HepG2 (cell line): ENCODE measurements around the gene FAAP20. TPM values are rescaled to one million over a fixed set of nuclear protein-coding genes. Genes with fewer than 3 reads are reported as not detected.

ENCODE experiments used
- AGO1 ChIP-seq: fragments of 200-400 bp; formaldehyde crosslinking; IDR thresholded peaks from 2 replicates; pipeline ENCODE4 v1.6.1; 2017; ENCODE audit warnings: mild to moderate bottlenecking, low read depth, low read length, moderate library complexity; ENCODE audit not compliant: poor library complexity, severe bottlenecking
- ARNT ChIP-seq: fragments of 450-650 bp; IDR thresholded peaks from 2 replicates; pipeline ENCODE4 v1.6.1; 2017
- ARNT2 ChIP-seq: sonication (generic); formaldehyde crosslinking; IDR thresholded peaks from 2 replicates; pipeline ENCODE4 v1.8.0; 2022; ENCODE audit warnings: mild to moderate bottlenecking, low read depth, missing genetic modification reagents, moderate library complexity
- ATF7-NPFF ChIP-seq: sonication (generic); formaldehyde crosslinking; IDR thresholded peaks from 2 replicates; pipeline ENCODE4 v1.8.1; 2023; ENCODE audit warnings: mild to moderate bottlenecking, low read depth, missing genetic modification reagents, moderate library complexity
- ATM ChIP-seq: fragments of 450-650 bp; IDR thresholded peaks from 2 replicates; pipeline ENCODE4 v1.7.1; 2017; ENCODE audit warnings: mild to moderate bottlenecking, borderline replicate concordance
- BRD4 ChIP-seq: sonication (generic); formaldehyde crosslinking; IDR thresholded peaks from 2 replicates; pipeline ENCODE4 v1.4.0; 2020; ENCODE audit warnings: missing genetic modification reagents
- GATA4 ChIP-seq: sonication (generic); IDR thresholded peaks from 2 replicates; pipeline ENCODE4 v1.6.1; 2016; ENCODE audit warnings: antibody characterized with exemption, low read depth, borderline replicate concordance
- KMT2A ChIP-seq: sonication (generic); formaldehyde crosslinking; IDR thresholded peaks from 2 replicates; pipeline ENCODE4 v1.4.0; 2020; ENCODE audit warnings: missing genetic modification reagents
- MAFG ChIP-seq: sonication (generic); formaldehyde crosslinking; IDR thresholded peaks from 2 replicates; pipeline ENCODE4 v1.5.1; 2020; ENCODE audit warnings: mild to moderate bottlenecking, missing genetic modification reagents
- PHB2 ChIP-seq: fragments of 450-650 bp; IDR thresholded peaks from 2 replicates; pipeline ENCODE4 v1.6.1; 2018; ENCODE audit not compliant: partially characterized antibody
- PHF5A ChIP-seq: IDR thresholded peaks from one replicate; pipeline ENCODE4 v1.6.1; 2018; ENCODE audit warnings: low read depth, missing genetic modification reagents; ENCODE audit not compliant: unreplicated experiment
- POLR2A ChIP-seq, 2 experiments: IDR thresholded peaks; 2 replicates each; pipeline ENCODE4 v1.6.1; 2011; ENCODE audit warnings: low read depth in 2 of 2, low read length in 2 of 2, mild to moderate bottlenecking in 1 of 2, moderate library complexity in 1 of 2; ENCODE audit not compliant: insufficient read depth in 1 of 2
- POLR2G ChIP-seq: fragments of 200-400 bp; formaldehyde crosslinking; IDR thresholded peaks from 2 replicates; pipeline ENCODE4 v1.6.1; 2018; ENCODE audit warnings: mild to moderate bottlenecking, low read depth, low read length, moderate library complexity
- RORA ChIP-seq: sonication (generic); formaldehyde crosslinking; IDR thresholded peaks from 2 replicates; pipeline ENCODE4 v1.5.0; 2020; ENCODE audit warnings: mild to moderate bottlenecking, missing genetic modification reagents, moderate library complexity
- TCF7 ChIP-seq: sonication (generic); IDR thresholded peaks from 2 replicates; pipeline ENCODE4 v1.6.1; 2016; ENCODE audit warnings: antibody characterized with exemption, low read depth
- TERF1 ChIP-seq: sonication (generic); formaldehyde crosslinking; IDR thresholded peaks from 2 replicates; pipeline ENCODE4 v1.8.0; 2022; ENCODE audit warnings: mild to moderate bottlenecking, missing genetic modification reagents, moderate library complexity
- ZBTB8A ChIP-seq: sonication (generic); formaldehyde crosslinking; IDR thresholded peaks from 2 replicates; pipeline ENCODE4 v1.4.0; 2020; ENCODE audit warnings: mild to moderate bottlenecking, low read depth, missing genetic modification reagents, borderline replicate concordance
- ZGPAT ChIP-seq: IDR thresholded peaks from 2 replicates; pipeline ENCODE4 v1.6.1; 2016; ENCODE audit warnings: mild to moderate bottlenecking
- ZNF18 ChIP-seq: sonication (generic); formaldehyde crosslinking; IDR thresholded peaks from 2 replicates; pipeline ENCODE4 v1.8.0; 2022; ENCODE audit warnings: mild to moderate bottlenecking, missing genetic modification reagents; ENCODE audit not compliant: insufficient replicate concordance
- ZNF207 ChIP-seq: fragments of 450-650 bp; IDR thresholded peaks from 2 replicates; pipeline ENCODE4 v1.6.1; 2016; ENCODE audit warnings: antibody characterized with exemption, borderline replicate concordance
- ZNF30 ChIP-seq: sonication (generic); formaldehyde crosslinking; IDR thresholded peaks from 2 replicates; pipeline ENCODE4 v1.5.0; 2020; ENCODE audit warnings: mild to moderate bottlenecking, missing genetic modification reagents
- ZNF569 ChIP-seq: sonication (generic); formaldehyde crosslinking; IDR thresholded peaks from 2 replicates; pipeline ENCODE4 v1.5.0; 2020; ENCODE audit warnings: mild to moderate bottlenecking, missing genetic modification reagents, moderate library complexity, borderline replicate concordance
- ZNF570 ChIP-seq: sonication (generic); formaldehyde crosslinking; IDR thresholded peaks from 2 replicates; pipeline ENCODE4 v1.4.0; 2020; ENCODE audit warnings: mild to moderate bottlenecking, missing genetic modification reagents, borderline replicate concordance
- ZNF607 ChIP-seq: sonication (generic); formaldehyde crosslinking; IDR thresholded peaks from 2 replicates; pipeline ENCODE4 v1.5.1; 2020; ENCODE audit warnings: missing genetic modification reagents, mild to moderate bottlenecking, borderline replicate concordance
- ZNF619 ChIP-seq: sonication (generic); formaldehyde crosslinking; IDR thresholded peaks from 2 replicates; pipeline ENCODE4 v1.4.0; 2020; ENCODE audit warnings: mild to moderate bottlenecking, missing genetic modification reagents
- ZNF703 ChIP-seq: sonication (generic); formaldehyde crosslinking; IDR thresholded peaks from 2 replicates; pipeline ENCODE4 v1.5.1; 2020; ENCODE audit warnings: missing genetic modification reagents, mild to moderate bottlenecking, moderate library complexity, borderline replicate concordance
- ZNF740 ChIP-seq: sonication (generic); formaldehyde crosslinking; IDR thresholded peaks from 2 replicates; pipeline ENCODE4 v1.4.0; 2020; ENCODE audit warnings: missing genetic modification reagents
- polyA plus RNA-seq, 8 experiments: library from polyadenylated mRNA; depleted of rRNA in 3 of 8; stranded (reverse) in 7 of 8; unstranded in 1 of 8; fragments of >200 nt; fragmentation: Illumina TruSeq in 4 of 8; extraction: Trizol in 4 of 8; gene quantifications; 2 replicates each; pipeline versions ENCODE4 v1.2.1 to v1.2.3, GENCODE V29; 2011 to 2016; ENCODE audit warnings: low read depth in 4 of 8, missing spikeins in 1 of 8, mixed read lengths in 1 of 8; ENCODE audit not compliant: insufficient read depth in 1 of 8
- total RNA-seq, 5 experiments: library from RNA; depleted of rRNA; stranded (reverse); fragments of >200 nt; fragmentation: Illumina TruSeq; extraction: Trizol; gene quantifications; 2 replicates each; pipeline ENCODE4 v1.2.3, GENCODE V29; 2016; ENCODE audit warnings: low read depth in 1 of 5

FAAP20 gene
- total and polyA plus RNA-seq, 2 of the 13 experiments (the other 11 are each of a cell fraction or from before 2014, with no cell fraction given), result 9.6 to 10.8 TPM

GRCh38 chr1:2208309-2209239 lies 14.0 kb upstream of the FAAP20 start (continued):
- no peak for TF ChIP-seq ATF7-NPFF (CRISPR knock-in tag)
- TF ChIP-seq ZNF207, result no peak
- peak; percentile 39; the same call in 1 of the 2 replicates for TF ChIP-seq ZGPAT (CRISPR knock-in tag)
- TF ChIP-seq ZNF30, result no peak
- TF ChIP-seq PHB2, result no peak
- TF ChIP-seq ZNF607, result no peak
- no peak for TF ChIP-seq ZNF703 (CRISPR knock-in tag)
- TF ChIP-seq POLR2A (IDR thresholded peaks at IDR 0.05; ENCODE audit: insufficient read depth in 1 of 2, low read depth in 2 of 2, low read length in 2 of 2), result no peak; a peak in 1 of 4 replicates
- TF ChIP-seq ZNF569 (CRISPR knock-in tag), result no peak
- TF ChIP-seq MAFG (CRISPR knock-in tag), result no peak
- TF ChIP-seq ATM, result no peak
- TF ChIP-seq BRD4 (CRISPR knock-in tag), result no peak
- TF ChIP-seq ZNF18 (CRISPR knock-in tag), result peak; percentile 39
- TF ChIP-seq TERF1 (CRISPR knock-in tag), result no peak
- no peak for TF ChIP-seq ZNF619 (CRISPR knock-in tag)
- TF ChIP-seq ZNF740 (CRISPR knock-in tag), result peak; percentile 1; the same call in 1 of the 2 replicates
- TF ChIP-seq ARNT, result no peak
- no peak for TF ChIP-seq ZBTB8A (CRISPR knock-in tag)
- no peak for TF ChIP-seq GATA4
- TF ChIP-seq ZNF570 (CRISPR knock-in tag), result no peak
- no peak for TF ChIP-seq PHF5A
- TF ChIP-seq ARNT2 (CRISPR knock-in tag), result no peak
- TF ChIP-seq POLR2G, result peak; percentile 55
- no peak for TF ChIP-seq KMT2A (CRISPR knock-in tag)
- TF ChIP-seq TCF7, result no peak
- TF ChIP-seq RORA (CRISPR knock-in tag), result no peak
- TF ChIP-seq AGO1, result peak; percentile 26
